Measurements from ENCODE around the gene IMMP1L. TPM values are rescaled to one million over a fixed set of nuclear protein-coding genes. Genes with fewer than 3 reads are reported as not detected.

Gene IMMP1L
- polyA plus RNA-seq, 1 donor (not counting 4 experiments of a cell fraction or from before 2014, with no cell fraction given) = 39.8 TPM

DNA sequence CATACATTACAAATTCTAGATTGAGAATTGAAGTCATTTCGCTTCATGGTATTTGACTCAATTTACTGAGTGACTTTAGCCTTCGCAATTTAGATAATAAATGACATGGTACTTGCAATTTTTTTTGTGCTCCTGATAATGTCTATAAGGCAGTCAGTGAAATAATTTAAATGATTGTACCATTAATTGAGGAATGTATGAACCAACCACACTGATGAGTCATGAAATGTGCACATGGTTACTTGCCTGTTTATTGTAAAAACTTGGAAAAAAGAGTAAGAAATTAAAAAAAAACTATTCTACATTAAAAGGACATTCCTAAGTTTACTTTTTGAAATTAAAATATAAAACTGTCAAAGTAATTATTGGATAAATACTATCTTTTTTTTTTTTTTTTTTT lies 96.5 kb downstream of the IMMP1L start:
- Histone ChIP-seq H3K9me3 (ENCODE audit: control insufficient read depth, low read depth, low read length) (no peaks in the 10 kb centered on the region), H3K4me3 (ENCODE audit: control insufficient read depth in 2 of 3, extremely low read depth in 1 of 3, insufficient read depth in 2 of 3, low read depth in 1 of 3, low read length in 3 of 3) (no peak overlapping the region), H3K36me3 (ENCODE audit: control insufficient read depth in 2 of 2, extremely low read depth in 1 of 2, insufficient read depth in 2 of 2, low read length in 2 of 2) (peaks cover 0 to 2% of the 10 kb centered on the region in 2 experiments), H3K4me2 (ENCODE audit: control insufficient read depth, extremely low read depth, insufficient read depth, low read depth, low read length) (no peak overlapping the region), H3K9ac (ENCODE audit: control insufficient read depth, extremely low read depth, insufficient read depth, low read length) (no peak overlapping the region), H3K79me2 (ENCODE audit: control insufficient read depth, insufficient read depth, low read length) (no peaks in the 10 kb centered on the region), H3K27ac (ENCODE audit: control insufficient read depth, insufficient read depth, low read length) (no peak overlapping the region), H2AFZ (ENCODE audit: control insufficient read depth, low read length) (no peak overlapping the region), H3K9me1 (ENCODE audit: control insufficient read depth, extremely low read depth, insufficient read depth, low read length) (no peaks in the 10 kb centered on the region), H3K27me3 (ENCODE audit: control insufficient read depth, extremely low read depth, insufficient read depth, low read length) (no peaks in the 10 kb centered on the region), H3K4me1 (ENCODE audit: control insufficient read depth, extremely low read depth, insufficient read depth, low read length) (peaks cover 7% of the 10 kb centered on the region), H4K20me1 (ENCODE audit: control insufficient read depth, extremely low read depth, insufficient read depth, low read length) (no peaks in the 10 kb centered on the region)
- dilution Hi-C loops (cut with MboI; ENCODE audit: extremely low pct_ligation_motif_present, low sequenced_read_pairs) = no loop called here
- TF ChIP-seq, protein P1, sequence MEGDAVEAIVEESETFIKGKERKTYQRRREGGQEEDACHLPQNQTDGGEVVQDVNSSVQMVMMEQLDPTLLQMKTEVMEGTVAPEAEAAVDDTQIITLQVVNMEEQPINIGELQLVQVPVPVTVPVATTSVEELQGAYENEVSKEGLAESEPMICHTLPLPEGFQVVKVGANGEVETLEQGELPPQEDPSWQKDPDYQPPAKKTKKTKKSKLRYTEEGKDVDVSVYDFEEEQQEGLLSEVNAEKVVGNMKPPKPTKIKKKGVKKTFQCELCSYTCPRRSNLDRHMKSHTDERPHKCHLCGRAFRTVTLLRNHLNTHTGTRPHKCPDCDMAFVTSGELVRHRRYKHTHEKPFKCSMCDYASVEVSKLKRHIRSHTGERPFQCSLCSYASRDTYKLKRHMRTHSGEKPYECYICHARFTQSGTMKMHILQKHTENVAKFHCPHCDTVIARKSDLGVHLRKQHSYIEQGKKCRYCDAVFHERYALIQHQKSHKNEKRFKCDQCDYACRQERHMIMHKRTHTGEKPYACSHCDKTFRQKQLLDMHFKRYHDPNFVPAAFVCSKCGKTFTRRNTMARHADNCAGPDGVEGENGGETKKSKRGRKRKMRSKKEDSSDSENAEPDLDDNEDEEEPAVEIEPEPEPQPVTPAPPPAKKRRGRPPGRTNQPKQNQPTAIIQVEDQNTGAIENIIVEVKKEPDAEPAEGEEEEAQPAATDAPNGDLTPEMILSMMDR (optimal IDR thresholded peaks at IDR 0.05 in 1 of 3, IDR thresholded peaks at IDR 0.05 in 1 of 3, conservative IDR thresholded peaks at IDR 0.05 in 1 of 3; ENCODE audit: extremely low read depth in 1 of 3, insufficient read depth in 2 of 3, low read length in 3 of 3) = no peak
- no peak for TF ChIP-seq EZH2 (IDR thresholded peaks at IDR 0.05; ENCODE audit: low read length)
- FAIRE-seq = no peak
- peak; percentile 5 for DNase-seq (ENCODE audit: low read depth, low spot score)

DNA sequence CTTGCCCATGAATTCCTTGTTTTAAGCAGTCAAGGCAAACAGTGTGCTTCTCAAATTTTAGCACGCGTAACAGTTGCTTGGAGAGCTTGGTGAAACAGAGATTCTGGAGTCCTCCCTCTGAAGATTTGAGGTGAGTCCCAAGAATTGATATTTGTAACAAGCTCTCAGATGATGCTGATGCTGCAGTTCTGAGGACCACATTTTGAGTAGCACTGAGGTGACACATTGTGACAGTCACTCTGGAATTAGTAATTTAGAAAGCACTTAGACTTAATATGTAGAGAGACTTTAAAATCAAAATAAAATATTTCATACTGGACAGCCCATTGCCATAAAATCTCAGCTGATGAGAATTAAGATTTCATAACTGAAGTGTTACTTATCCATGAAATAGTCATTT lies 101.2 kb downstream of the IMMP1L start:
- no peak for TF ChIP-seq EZH2 (IDR thresholded peaks at IDR 0.05; ENCODE audit: low read length)
- TF ChIP-seq, protein P1 (optimal IDR thresholded peaks at IDR 0.05 in 1 of 3, IDR thresholded peaks at IDR 0.05 in 1 of 3, conservative IDR thresholded peaks at IDR 0.05 in 1 of 3; ENCODE audit: extremely low read depth in 1 of 3, insufficient read depth in 2 of 3, low read length in 3 of 3) = no peak
- dilution Hi-C loops (cut with MboI; ENCODE audit: extremely low pct_ligation_motif_present, low sequenced_read_pairs) = no loop called here
- H3K79me2 ChIP-seq (ENCODE audit: control insufficient read depth, insufficient read depth, low read length) = no peaks in the 10 kb centered on the region
- no peaks in the 10 kb centered on the region for H3K9me1 ChIP-seq (ENCODE audit: control insufficient read depth, extremely low read depth, insufficient read depth, low read length)
- H3K9ac ChIP-seq (ENCODE audit: control insufficient read depth, extremely low read depth, insufficient read depth, low read length) = no peak overlapping the region
- H3K9me3 ChIP-seq (ENCODE audit: control insufficient read depth, low read depth, low read length) = no peaks in the 10 kb centered on the region
- no peaks in the 10 kb centered on the region for H3K36me3 ChIP-seq (ENCODE audit: control insufficient read depth in 2 of 2, extremely low read depth in 1 of 2, insufficient read depth in 2 of 2, low read length in 2 of 2)
- DNase-seq (ENCODE audit: low read depth, low spot score) = no peak
- no peak overlapping the region for H3K4me3 ChIP-seq (ENCODE audit: control insufficient read depth in 2 of 3, extremely low read depth in 1 of 3, insufficient read depth in 2 of 3, low read depth in 1 of 3, low read length in 3 of 3)
- no peak for FAIRE-seq
- no peaks in the 10 kb centered on the region for H3K27me3 ChIP-seq (ENCODE audit: control insufficient read depth, extremely low read depth, insufficient read depth, low read length)
- H2AFZ ChIP-seq (ENCODE audit: control insufficient read depth, low read length) = no peak overlapping the region
- H3K27ac ChIP-seq (ENCODE audit: control insufficient read depth, insufficient read depth, low read length) = no peak overlapping the region
- H3K4me1 ChIP-seq (ENCODE audit: control insufficient read depth, extremely low read depth, insufficient read depth, low read length) = peaks cover 7% of the 10 kb centered on the region
- H4K20me1 ChIP-seq (ENCODE audit: control insufficient read depth, extremely low read depth, insufficient read depth, low read length) = no peaks in the 10 kb centered on the region
- no peak overlapping the region for H3K4me2 ChIP-seq (ENCODE audit: control insufficient read depth, extremely low read depth, insufficient read depth, low read depth, low read length)
